Measurements from ENCODE around the gene BCHE. TPM values are rescaled to one million over a fixed set of nuclear protein-coding genes. Genes with fewer than 3 reads are reported as not detected.

The BCHE gene
- total RNA-seq, 5 donors from 2014 or later (not counting 1 experiment from before 2014, with no cell fraction given) = not detected

DNA sequence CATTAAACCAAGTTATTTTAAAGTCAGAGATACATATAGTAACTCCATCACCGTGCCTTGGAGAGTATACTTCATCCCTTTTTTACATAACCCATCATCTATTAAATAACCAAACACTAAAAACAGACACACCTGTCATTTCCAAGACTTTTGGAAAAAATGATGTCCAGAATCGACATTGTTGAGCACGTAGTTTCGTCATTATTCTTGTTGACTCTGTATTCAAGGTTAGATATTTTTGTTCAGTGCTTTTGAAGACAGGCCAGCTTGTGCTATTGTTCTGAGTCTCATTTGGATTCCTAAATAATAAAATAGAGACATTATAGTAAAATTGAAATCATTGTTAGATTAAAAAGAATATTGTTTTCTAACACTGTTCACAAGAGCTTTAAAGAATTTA is 51.2 kb downstream of the BCHE start:
- DNase-seq (no peak), ATAC-seq (replicated peaks in 1 of 4) (no peak)
- Mint-ChIP-seq H3K27ac (no peak overlapping the region), H3K36me3 (no peaks in the 10 kb centered on the region), H3K4me1 (no peaks in the 10 kb centered on the region), H3K27me3 (no peaks in the 10 kb centered on the region), H3K4me3 (no peak overlapping the region), H3K9me3 (peaks cover 9 to 21% (median 10%) of the 10 kb centered on the region in 3 donors)
- POLR2A ChIA-PET = no interaction called here
- Histone ChIP-seq H3K36me3 (ENCODE audit: control insufficient read depth in 2 of 2, extremely low read depth in 1 of 2, insufficient read depth in 1 of 2, low read length in 1 of 2) (no peaks in the 10 kb centered on the region), H3K4me3 (ENCODE audit: control insufficient read depth in 1 of 2, extremely low read depth in 1 of 2, low read length in 1 of 2) (no peak overlapping the region), H3K9me3 (no peaks in the 10 kb centered on the region), H3K4me1 (ENCODE audit: control insufficient read depth in 1 of 2, extremely low read depth in 1 of 2, insufficient read depth in 2 of 2, low read length in 2 of 2) (no peaks in the 10 kb centered on the region), H3K27ac (ENCODE audit: low read length) (no peak overlapping the region), H3K27me3 (replicated peaks in 1 of 2; ENCODE audit: control insufficient read depth in 2 of 2, extremely low read depth in 1 of 2, insufficient read depth in 2 of 2, low read length in 1 of 2) (no peaks in the 10 kb centered on the region)
- CTCF ChIA-PET = no interaction called here
- WGBS (ENCODE audit: insufficient coverage) = no CpG with 5 or more reads among the region's 4 CpGs

GRCh38 chr3:165784337-165784736 is 52.9 kb downstream of the BCHE start:
- Histone ChIP-seq H3K27me3 (replicated peaks in 1 of 2; ENCODE audit: control insufficient read depth in 2 of 2, extremely low read depth in 1 of 2, insufficient read depth in 2 of 2, low read length in 1 of 2) (no peaks in the 10 kb centered on the region), H3K4me3 (ENCODE audit: control insufficient read depth in 1 of 2, extremely low read depth in 1 of 2, low read length in 1 of 2) (no peak overlapping the region), H3K27ac (ENCODE audit: low read length) (no peak overlapping the region), H3K4me1 (ENCODE audit: control insufficient read depth in 1 of 2, extremely low read depth in 1 of 2, insufficient read depth in 2 of 2, low read length in 2 of 2) (no peaks in the 10 kb centered on the region), H3K9me3 (no peaks in the 10 kb centered on the region), H3K36me3 (ENCODE audit: control insufficient read depth in 2 of 2, extremely low read depth in 1 of 2, insufficient read depth in 1 of 2, low read length in 1 of 2) (no peaks in the 10 kb centered on the region)
- ATAC-seq (replicated peaks in 1 of 4) = no peak
- no CpG with 5 or more reads among the region's 3 CpGs for WGBS (ENCODE audit: insufficient coverage)
- ChIA-PET CTCF (no interaction called here), POLR2A (no interaction called here)
- Mint-ChIP-seq H3K4me3 (no peak overlapping the region), H3K9me3 (peaks cover 0 to 16% (median 6%) of the 10 kb centered on the region in 3 donors), H3K36me3 (no peaks in the 10 kb centered on the region), H3K27ac (no peak overlapping the region), H3K27me3 (no peaks in the 10 kb centered on the region), H3K4me1 (no peaks in the 10 kb centered on the region)
- no peak for DNase-seq

- Mint-ChIP-seq H3K27ac (no peak overlapping the region), H3K9me3 (peaks cover 0 to 19% (median 6%) of the 10 kb centered on the region in 3 donors), H3K4me1 (no peaks in the 10 kb centered on the region), H3K36me3 (no peaks in the 10 kb centered on the region), H3K27me3 (no peaks in the 10 kb centered on the region), H3K4me3 (no peak overlapping the region)
- ChIA-PET POLR2A (no interaction called here), CTCF (no interaction called here)
- Histone ChIP-seq H3K4me1 (ENCODE audit: control insufficient read depth in 1 of 2, extremely low read depth in 1 of 2, insufficient read depth in 2 of 2, low read length in 2 of 2) (no peaks in the 10 kb centered on the region), H3K4me3 (ENCODE audit: control insufficient read depth in 1 of 2, extremely low read depth in 1 of 2, low read length in 1 of 2) (no peak overlapping the region), H3K9me3 (no peaks in the 10 kb centered on the region), H3K27me3 (replicated peaks in 1 of 2; ENCODE audit: control insufficient read depth in 2 of 2, extremely low read depth in 1 of 2, insufficient read depth in 2 of 2, low read length in 1 of 2) (no peaks in the 10 kb centered on the region), H3K36me3 (ENCODE audit: control insufficient read depth in 2 of 2, extremely low read depth in 1 of 2, insufficient read depth in 1 of 2, low read length in 1 of 2) (no peaks in the 10 kb centered on the region), H3K27ac (ENCODE audit: low read length) (no peak overlapping the region)
- no CpG with 5 or more reads among the region's 1 CpG for WGBS (ENCODE audit: insufficient coverage)
- DNase-seq = no peak
- no peak for ATAC-seq (replicated peaks in 1 of 4)
Measured at GRCh38 chr3:165783383-165783782, 53.8 kb downstream of the BCHE start.

GRCh38 chr3:165778891-165779290 is 58.3 kb downstream of the BCHE start:
- Histone ChIP-seq H3K4me3 (ENCODE audit: control insufficient read depth in 1 of 2, extremely low read depth in 1 of 2, low read length in 1 of 2) (no peak overlapping the region), H3K36me3 (ENCODE audit: control insufficient read depth in 2 of 2, extremely low read depth in 1 of 2, insufficient read depth in 1 of 2, low read length in 1 of 2) (no peaks in the 10 kb centered on the region), H3K27me3 (replicated peaks in 1 of 2; ENCODE audit: control insufficient read depth in 2 of 2, extremely low read depth in 1 of 2, insufficient read depth in 2 of 2, low read length in 1 of 2) (no peaks in the 10 kb centered on the region), H3K27ac (ENCODE audit: low read length) (no peak overlapping the region), H3K4me1 (ENCODE audit: control insufficient read depth in 1 of 2, extremely low read depth in 1 of 2, insufficient read depth in 2 of 2, low read length in 2 of 2) (no peaks in the 10 kb centered on the region), H3K9me3 (no peaks in the 10 kb centered on the region)
- no peaks in the 10 kb centered on the region for H3K4me1 Mint-ChIP-seq
- POLR2A ChIA-PET = no interaction called here
- H3K36me3 Mint-ChIP-seq = no peaks in the 10 kb centered on the region
- ATAC-seq (replicated peaks in 1 of 4) = no peak
- no CpG with 5 or more reads among the region's 2 CpGs for WGBS (ENCODE audit: insufficient coverage)
- H3K27me3 Mint-ChIP-seq = no peaks in the 10 kb centered on the region
- CTCF ChIA-PET = no interaction called here
- H3K4me3 Mint-ChIP-seq = no peak overlapping the region
- no peak overlapping the region for H3K27ac Mint-ChIP-seq
- no peak for DNase-seq
- H3K9me3 Mint-ChIP-seq = peaks cover 0 to 11% (median 2%) of the 10 kb centered on the region in 3 donors

DNA sequence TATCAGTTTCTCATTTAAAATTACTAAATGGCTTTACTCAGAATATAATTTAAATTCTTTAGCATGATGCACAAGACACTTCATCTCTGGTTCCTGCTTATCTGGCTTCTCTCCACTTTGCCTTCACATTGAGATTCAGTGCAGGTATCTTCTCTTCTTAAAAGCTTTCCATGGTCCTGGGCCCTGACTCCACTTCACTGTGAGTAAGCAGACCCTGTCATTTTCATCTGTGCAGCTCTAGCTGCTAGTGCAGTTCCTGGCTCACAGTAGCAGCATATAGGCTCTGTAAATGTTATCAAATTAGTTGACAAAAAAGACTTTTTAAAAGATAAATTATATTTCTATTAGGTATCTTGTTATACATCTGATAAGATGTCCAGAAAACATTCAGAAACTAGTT is 58.8 kb downstream of the BCHE start:
- CTCF ChIA-PET = no interaction called here
- Mint-ChIP-seq H3K36me3 (no peaks in the 10 kb centered on the region), H3K27ac (no peak overlapping the region), H3K4me3 (no peak overlapping the region), H3K9me3 (peaks cover 0 to 11% (median 2%) of the 10 kb centered on the region in 3 donors), H3K4me1 (no peaks in the 10 kb centered on the region), H3K27me3 (no peaks in the 10 kb centered on the region)
- H3K4me3 ChIP-seq (ENCODE audit: control insufficient read depth in 1 of 2, extremely low read depth in 1 of 2, low read length in 1 of 2) = no peak overlapping the region
- no peaks in the 10 kb centered on the region for H3K9me3 ChIP-seq
- no peak for DNase-seq
- no peak for ATAC-seq (replicated peaks in 1 of 4)
- POLR2A ChIA-PET = no interaction called here
- H3K4me1 ChIP-seq (ENCODE audit: control insufficient read depth in 1 of 2, extremely low read depth in 1 of 2, insufficient read depth in 2 of 2, low read length in 2 of 2) = no peaks in the 10 kb centered on the region
- no peaks in the 10 kb centered on the region for H3K27me3 ChIP-seq (replicated peaks in 1 of 2; ENCODE audit: control insufficient read depth in 2 of 2, extremely low read depth in 1 of 2, insufficient read depth in 2 of 2, low read length in 1 of 2)
- H3K36me3 ChIP-seq (ENCODE audit: control insufficient read depth in 2 of 2, extremely low read depth in 1 of 2, insufficient read depth in 1 of 2, low read length in 1 of 2) = no peaks in the 10 kb centered on the region
- H3K27ac ChIP-seq (ENCODE audit: low read length) = no peak overlapping the region

DNA sequence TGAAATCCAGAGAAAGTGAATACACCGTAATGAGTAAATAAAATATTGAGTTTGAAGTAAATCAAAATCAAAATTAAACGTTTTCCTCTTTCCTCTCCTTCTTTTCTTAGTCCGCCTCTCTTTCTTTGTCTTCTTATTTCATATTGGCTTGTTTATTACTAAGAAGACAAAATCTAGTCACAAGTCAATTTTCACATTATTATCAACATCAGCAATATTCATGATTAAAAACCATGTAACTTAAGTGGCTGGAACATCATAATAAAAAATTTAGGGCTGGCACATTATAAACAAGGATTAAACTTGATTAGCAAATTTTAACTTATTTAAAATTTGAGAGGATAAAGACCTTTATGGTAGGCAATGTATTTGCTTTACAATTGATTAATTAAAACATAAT is 61.4 kb downstream of the BCHE start:
- Mint-ChIP-seq H3K27me3 (no peaks in the 10 kb centered on the region), H3K4me1 (no peaks in the 10 kb centered on the region), H3K4me3 (no peak overlapping the region), H3K9me3 (peaks cover 0 to 4% (median 2%) of the 10 kb centered on the region in 3 donors), H3K36me3 (no peaks in the 10 kb centered on the region), H3K27ac (no peak overlapping the region)
- CTCF ChIA-PET = no interaction called here
- Histone ChIP-seq H3K27ac (ENCODE audit: low read length) (no peak overlapping the region), H3K4me3 (ENCODE audit: control insufficient read depth in 1 of 2, extremely low read depth in 1 of 2, low read length in 1 of 2) (no peak overlapping the region), H3K27me3 (replicated peaks in 1 of 2; ENCODE audit: control insufficient read depth in 2 of 2, extremely low read depth in 1 of 2, insufficient read depth in 2 of 2, low read length in 1 of 2) (no peaks in the 10 kb centered on the region), H3K9me3 (no peaks in the 10 kb centered on the region), H3K4me1 (ENCODE audit: control insufficient read depth in 1 of 2, extremely low read depth in 1 of 2, insufficient read depth in 2 of 2, low read length in 2 of 2) (no peaks in the 10 kb centered on the region), H3K36me3 (ENCODE audit: control insufficient read depth in 2 of 2, extremely low read depth in 1 of 2, insufficient read depth in 1 of 2, low read length in 1 of 2) (no peaks in the 10 kb centered on the region)
- POLR2A ChIA-PET = no interaction called here
- DNase-seq (no peak), ATAC-seq (replicated peaks in 1 of 4) (no peak)
- WGBS (ENCODE audit: insufficient coverage) = no CpG with 5 or more reads among the region's 3 CpGs

DNA sequence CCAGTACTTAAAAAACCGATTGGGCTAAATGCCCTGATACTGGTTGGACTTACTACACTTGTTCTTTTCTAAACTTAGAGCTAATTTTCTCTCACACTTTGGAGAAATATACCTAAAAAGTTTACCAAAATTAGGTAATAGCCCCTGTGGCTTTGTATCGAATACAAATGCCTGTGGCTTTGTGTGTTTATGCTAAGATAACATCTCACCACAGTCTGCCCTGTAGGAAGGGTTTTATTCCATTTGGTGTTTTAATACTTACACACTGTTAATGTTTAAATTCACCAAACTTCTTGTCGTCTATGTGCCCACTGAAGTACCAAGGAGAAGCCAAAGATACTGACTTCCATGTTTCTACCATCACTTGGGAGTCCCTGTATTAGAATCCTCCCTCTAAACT is 66.4 kb downstream of the BCHE start:
- no peaks in the 10 kb centered on the region for H3K9me3 ChIP-seq
- no peaks in the 10 kb centered on the region for H3K36me3 ChIP-seq (ENCODE audit: control insufficient read depth in 2 of 2, extremely low read depth in 1 of 2, insufficient read depth in 1 of 2, low read length in 1 of 2)
- no peaks in the 10 kb centered on the region for H3K4me1 ChIP-seq (ENCODE audit: control insufficient read depth in 1 of 2, extremely low read depth in 1 of 2, insufficient read depth in 2 of 2, low read length in 2 of 2)
- no peak overlapping the region for H3K27ac Mint-ChIP-seq
- DNase-seq (no peak), ATAC-seq (replicated peaks in 1 of 4) (no peak)
- no peak overlapping the region for H3K27ac ChIP-seq (ENCODE audit: low read length)
- H3K27me3 Mint-ChIP-seq = no peaks in the 10 kb centered on the region
- no CpG with 5 or more reads among the region's 3 CpGs for WGBS (ENCODE audit: insufficient coverage)
- H3K27me3 ChIP-seq (replicated peaks in 1 of 2; ENCODE audit: control insufficient read depth in 2 of 2, extremely low read depth in 1 of 2, insufficient read depth in 2 of 2, low read length in 1 of 2) = no peaks in the 10 kb centered on the region
- H3K36me3 Mint-ChIP-seq = no peaks in the 10 kb centered on the region
- POLR2A ChIA-PET = no interaction called here
- no peaks in the 10 kb centered on the region for H3K4me1 Mint-ChIP-seq
- CTCF ChIA-PET = no interaction called here
- no peak overlapping the region for H3K4me3 Mint-ChIP-seq
- H3K4me3 ChIP-seq (ENCODE audit: control insufficient read depth in 1 of 2, extremely low read depth in 1 of 2, low read length in 1 of 2) = no peak overlapping the region
- H3K9me3 Mint-ChIP-seq = peaks cover 7 to 12% (median 8%) of the 10 kb centered on the region in 3 donors
